Vagina (tissue), 2 donors: ENCODE data around the gene JAK1. TPM values are rescaled to one million over a fixed set of nuclear protein-coding genes. Genes with fewer than 3 reads are reported as not detected.
"Not testable (repeated sequence)": the region's sequence is repeated elsewhere in the genome, so short reads cannot be mapped to it uniquely, and the experiment has no call there.

Experiments
- DNase-seq, 2 donors: peaks; one replicate each; pipeline ENCODE4 v3.0.0-alpha.2; 2017; ENCODE audit errors: extremely low spot score in 2 of 2
- H3K27ac ChIP-seq: fragments of 200-600 bp; sonication (generic); one replicate; pipeline ENCODE4 v1.5.1; 2019
- H3K27me3 ChIP-seq: fragments of 200-600 bp; sonication (generic); one replicate; pipeline ENCODE4 v1.5.1; 2019
- H3K36me3 ChIP-seq, 2 donors: fragments of 200-600 bp; sonication (generic); one replicate each; pipeline ENCODE4 v1.5.1; 2017 to 2019
- H3K4me1 ChIP-seq: fragments of 200-600 bp; sonication (generic); one replicate; pipeline ENCODE4 v1.5.1; 2019
- H3K4me3 ChIP-seq, 2 donors: fragments of 200-600 bp; sonication (generic); 1 replicate in 1 of 2; 2 replicates in 1 of 2; pipeline ENCODE4 v1.5.1; 2016 to 2019
- H3K9me3 ChIP-seq: fragments of 200-600 bp; sonication (generic); one replicate; pipeline ENCODE4 v1.5.1; 2019
- CTCF ChIP-seq, 3 experiments: fragments of 450-650 bp in 2 of 3; fragments of 200-600 bp in 1 of 3; sonication (generic) in 1 of 3; IDR thresholded peaks; one replicate each; pipeline ENCODE4 v1.5.1; 2017 to 2019; ENCODE audit warnings: antibody characterized with exemption in 3 of 3, mild to moderate bottlenecking in 2 of 3, moderate library complexity in 2 of 3
- POLR2A ChIP-seq, 2 donors: fragments of 450-650 bp; IDR thresholded peaks; one replicate each; pipeline ENCODE4 v1.6.1; 2017; ENCODE audit warnings: antibody characterized with exemption in 2 of 2, mild to moderate bottlenecking in 2 of 2, moderate library complexity in 2 of 2
- POLR2AphosphoS5 ChIP-seq, 2 donors: sonication (generic); formaldehyde crosslinking; IDR thresholded peaks; one replicate each; pipeline ENCODE4 v1.9.0; 2017; ENCODE audit warnings: antibody characterized with exemption in 2 of 2, mild to moderate bottlenecking in 2 of 2, low read depth in 1 of 2; ENCODE audit not compliant: insufficient read depth in 1 of 2
- intact Hi-C: fragments of 100-400 bp; cut with DNase I; formaldehyde crosslinking; loops from one replicate; pipeline ENCODE4 v1.15.1; 2023
- total RNA-seq: library from RNA; depleted of rRNA; stranded (reverse); fragments of >200 nt; gene quantifications from one replicate; pipeline ENCODE4 v1.2.3, GENCODE V29; 2016

Gene JAK1
- total RNA-seq, 1 donor from 2014 or later = 93.3 TPM

- Histone ChIP-seq H3K4me3 (no peak overlapping the region), H3K27ac (peak overlapping the region; percentile 10), H3K9me3 (no peaks in the 10 kb centered on the region), H3K36me3 (peaks cover 0 to 4% of the 10 kb centered on the region in 2 donors), H3K27me3 (no peaks in the 10 kb centered on the region), H3K4me1 (peaks cover 65% of the 10 kb centered on the region)
- DNase-seq = no peak
- intact Hi-C loops = no loop called here
- TF ChIP-seq POLR2A (IDR thresholded peaks at IDR 0.05) = no peak
- no peak for TF ChIP-seq CTCF (IDR thresholded peaks at IDR 0.05)
- TF ChIP-seq POLR2AphosphoS5 (IDR thresholded peaks at IDR 0.05; ENCODE audit: insufficient read depth in 1 of 2, low read depth in 1 of 2) = no peak
These were observed 30.7 kb downstream of the JAK1 start for GRCh38 chr1:64935551-64936155.

GRCh38 chr1:64934878-64935275 lies 31.5 kb downstream of the JAK1 start:
- Histone ChIP-seq H3K4me3 (no peak overlapping the region), H3K27ac (peak overlapping the region; percentile 86), H3K36me3 (peaks cover 0 to 4% of the 10 kb centered on the region in 2 donors), H3K4me1 (peaks cover 57% of the 10 kb centered on the region), H3K27me3 (no peaks in the 10 kb centered on the region), H3K9me3 (no peaks in the 10 kb centered on the region)
- TF ChIP-seq POLR2A (IDR thresholded peaks at IDR 0.05) = no peak
- TF ChIP-seq POLR2AphosphoS5 (IDR thresholded peaks at IDR 0.05; ENCODE audit: insufficient read depth in 1 of 2, low read depth in 1 of 2) = no peak
- no peak for TF ChIP-seq CTCF (IDR thresholded peaks at IDR 0.05)
- no peak for DNase-seq
- intact Hi-C loops = no loop called here

- DNase-seq = peak in 1 of 2 donors; percentile 89
- Histone ChIP-seq H3K4me3 (no peak overlapping the region), H3K36me3 (peaks cover 0 to 4% of the 10 kb centered on the region in 2 donors), H3K27ac (peak overlapping the region; percentile 86), H3K4me1 (peaks cover 52% of the 10 kb centered on the region), H3K9me3 (no peaks in the 10 kb centered on the region), H3K27me3 (no peaks in the 10 kb centered on the region)
- TF ChIP-seq POLR2AphosphoS5 (IDR thresholded peaks at IDR 0.05; ENCODE audit: insufficient read depth in 1 of 2, low read depth in 1 of 2) (peak in 1 of 2 donors; percentile 44), POLR2A (IDR thresholded peaks at IDR 0.05) (no peak)
- intact Hi-C loops = no loop called here
These were observed 32.1 kb downstream of the JAK1 start for GRCh38 chr1:64934115-64934877.

- no peaks in the 10 kb centered on the region for H3K9me3 ChIP-seq
- TF ChIP-seq POLR2A (IDR thresholded peaks at IDR 0.05) = no peak
- no peak for TF ChIP-seq CTCF (IDR thresholded peaks at IDR 0.05)
- peak; percentile 12 to 61 for TF ChIP-seq POLR2AphosphoS5 (IDR thresholded peaks at IDR 0.05; ENCODE audit: insufficient read depth in 1 of 2, low read depth in 1 of 2)
- no peaks in the 10 kb centered on the region for H3K27me3 ChIP-seq
- peaks cover 52% of the 10 kb centered on the region for H3K4me1 ChIP-seq
- peaks cover 0 to 4% of the 10 kb centered on the region in 2 donors for H3K36me3 ChIP-seq
- intact Hi-C loops = no loop called here
- H3K27ac ChIP-seq = peak overlapping the region; percentile 86
- no peak overlapping the region for H3K4me3 ChIP-seq
- DNase-seq = peak in 1 of 2 donors; percentile 90
These were observed 32.9 kb downstream of the JAK1 start for GRCh38 chr1:64933296-64934070.

- TF ChIP-seq POLR2A (IDR thresholded peaks at IDR 0.05) (no peak), CTCF (IDR thresholded peaks at IDR 0.05) (no peak), POLR2AphosphoS5 (IDR thresholded peaks at IDR 0.05; ENCODE audit: insufficient read depth in 1 of 2, low read depth in 1 of 2) (no peak)
- Histone ChIP-seq H3K27me3 (no peaks in the 10 kb centered on the region), H3K4me3 (no peak overlapping the region), H3K4me1 (peaks cover 57% of the 10 kb centered on the region), H3K27ac (peak overlapping the region; percentile 86), H3K36me3 (peaks cover 0 to 4% of the 10 kb centered on the region in 2 donors), H3K9me3 (no peaks in the 10 kb centered on the region)
- no peak for DNase-seq
- intact Hi-C loops = no loop called here
These were observed 33.4 kb downstream of the JAK1 start for GRCh38 chr1:64932962-64933295.

- H3K9me3 ChIP-seq, H3K4me3 ChIP-seq, H3K27ac ChIP-seq, H3K36me3 ChIP-seq, H3K27me3 ChIP-seq, intact Hi-C loops, DNase-seq: not testable (repeated sequence)
- peaks cover 64% of the 10 kb centered on the region for H3K4me1 ChIP-seq
These were observed 35.7 kb downstream of the JAK1 start for GRCh38 chr1:64930640-64931039.
